Liver (tissue), 9 donors: ENCODE measurements around the gene FGD4. TPM values are rescaled to one million over a fixed set of nuclear protein-coding genes. Genes with fewer than 3 reads are reported as not detected.

Source experiments
- DNase-seq: peaks from one replicate; pipeline ENCODE4 v3.0.0-alpha.2; 2017; ENCODE audit warnings: low spot score
- H3K27ac ChIP-seq, 2 donors: one replicate each; pipeline ENCODE4 v1.7.0; 2013; ENCODE audit warnings: inconsistent platforms in 2 of 2, low read length in 2 of 2, control low read depth in 1 of 2, low read depth in 1 of 2, mild to moderate bottlenecking in 1 of 2
- H3K27me3 ChIP-seq, 4 donors: one replicate each; pipeline versions ENCODE4 v1.6.1 to v1.7.0; 2013; ENCODE audit warnings: low read length in 3 of 4, inconsistent platforms in 1 of 4, mild to moderate bottlenecking in 1 of 4, moderate library complexity in 1 of 4; ENCODE audit not compliant: control insufficient read depth in 4 of 4, insufficient read depth in 4 of 4
- H3K36me3 ChIP-seq, 4 donors: one replicate each; pipeline versions ENCODE4 v1.6.1 to v1.7.0; 2013; ENCODE audit warnings: low read length in 3 of 4, mild to moderate bottlenecking in 3 of 4, low read depth in 1 of 4, moderate library complexity in 1 of 4; ENCODE audit not compliant: control insufficient read depth in 4 of 4, insufficient read depth in 3 of 4
- H3K4me1 ChIP-seq, 4 donors: one replicate each; pipeline versions ENCODE4 v1.6.1 to v1.7.0; 2013; ENCODE audit warnings: low read length in 3 of 4, mild to moderate bottlenecking in 3 of 4, moderate library complexity in 1 of 4; ENCODE audit not compliant: control insufficient read depth in 4 of 4, insufficient read depth in 4 of 4
- H3K4me3 ChIP-seq, 3 donors: one replicate each; pipeline versions ENCODE4 v1.6.1 to v1.7.0; 2013; ENCODE audit warnings: low read length in 3 of 3, control low read depth in 1 of 3, low read depth in 1 of 3, mild to moderate bottlenecking in 1 of 3
- H3K9ac ChIP-seq, 2 donors: one replicate each; pipeline ENCODE4 v1.7.0; 2013; ENCODE audit warnings: low read length in 2 of 2, mild to moderate bottlenecking in 2 of 2, moderate library complexity in 2 of 2, control low read depth in 1 of 2, low read depth in 1 of 2
- H3K9me3 ChIP-seq, 4 donors: one replicate each; pipeline versions ENCODE4 v1.6.1 to v1.7.0; 2013; ENCODE audit warnings: low read length in 3 of 4; ENCODE audit not compliant: control insufficient read depth in 4 of 4
- ATF3 ChIP-seq: IDR thresholded peaks from 2 replicates; pipeline ENCODE4 v1.6.1; 2016; ENCODE audit warnings: antibody characterized with exemption
- CTCF ChIP-seq: fragments of 150-350 bp; IDR thresholded peaks from 2 replicates; pipeline ENCODE4 v1.5.1; 2017; ENCODE audit warnings: improper control_type of control experiment, low read depth, low read length; ENCODE audit not compliant: missing input control
- EGR1 ChIP-seq, 2 donors: IDR thresholded peaks; 2 replicates each; pipeline ENCODE4 v1.6.1; 2016 to 2018; ENCODE audit warnings: antibody characterized with exemption in 2 of 2, low read depth in 2 of 2
- FOXA1 ChIP-seq: IDR thresholded peaks from 2 replicates; pipeline ENCODE4 v1.6.1; 2016; ENCODE audit warnings: antibody characterized with exemption
- FOXA2 ChIP-seq: IDR thresholded peaks from 2 replicates; pipeline ENCODE4 v1.6.1; 2016; ENCODE audit warnings: antibody characterized with exemption
- GABPA ChIP-seq, 2 donors: IDR thresholded peaks in 1 of 2; conservative IDR thresholded peaks in 1 of 2; 2 replicates each; pipeline ENCODE4 v1.6.1; 2016; ENCODE audit warnings: antibody characterized with exemption in 2 of 2, mild to moderate bottlenecking in 1 of 2, moderate library complexity in 1 of 2
- HNF4A ChIP-seq, 2 donors: conservative IDR thresholded peaks; 2 replicates each; pipeline ENCODE4 v1.6.1; 2016; ENCODE audit warnings: antibody characterized with exemption in 2 of 2, mild to moderate bottlenecking in 2 of 2
- HNF4G ChIP-seq: IDR thresholded peaks from 2 replicates; pipeline ENCODE4 v1.6.1; 2016; ENCODE audit warnings: antibody characterized with exemption
- JUND ChIP-seq, 2 donors: IDR thresholded peaks; 2 replicates each; pipeline ENCODE4 v1.6.1; 2016; ENCODE audit warnings: antibody characterized with exemption in 2 of 2
- MAX ChIP-seq: IDR thresholded peaks from 2 replicates; pipeline ENCODE4 v1.6.1; 2016; ENCODE audit warnings: antibody characterized with exemption
- NR2F2 ChIP-seq: IDR thresholded peaks from 2 replicates; pipeline ENCODE4 v1.6.1; 2016; ENCODE audit warnings: antibody characterized with exemption
- RAD21 ChIP-seq, 2 donors: IDR thresholded peaks; 2 replicates each; pipeline ENCODE4 v1.6.1; 2016; ENCODE audit warnings: antibody characterized with exemption in 2 of 2, mild to moderate bottlenecking in 2 of 2
- RXRA ChIP-seq, 2 donors: IDR thresholded peaks; 2 replicates each; pipeline ENCODE4 v1.6.1; 2017 to 2018; ENCODE audit warnings: antibody characterized with exemption in 2 of 2, mild to moderate bottlenecking in 1 of 2
- SP1 ChIP-seq: IDR thresholded peaks from 2 replicates; pipeline ENCODE4 v1.6.1; 2018; ENCODE audit warnings: antibody characterized with exemption, mild to moderate bottlenecking
- TAF1 ChIP-seq: conservative IDR thresholded peaks from 2 replicates; pipeline ENCODE4 v1.6.1; 2016; ENCODE audit warnings: antibody characterized with exemption, mild to moderate bottlenecking
- YY1 ChIP-seq: IDR thresholded peaks from 2 replicates; pipeline ENCODE4 v1.6.1; 2016; ENCODE audit warnings: antibody characterized with exemption, mild to moderate bottlenecking
- ZBTB33 ChIP-seq: IDR thresholded peaks from 2 replicates; pipeline ENCODE4 v1.6.1; 2016; ENCODE audit warnings: antibody characterized with exemption
- WGBS: extraction: QIAGEN DNeasy Blood & Tissue Kit; methylation state at CpG from one replicate; pipeline ENCODE4 v1.1.7; 2013; 5-methylcytosine and 5-hydroxymethylcytosine counted together
- polyA plus RNA-seq, 2 donors: library from polyadenylated mRNA; stranded (reverse) in 1 of 2; unstranded in 1 of 2; fragments of 200-250 nt in 1 of 2; fragments of >200 nt in 1 of 2; fragmentation: Nextera tagmentation in 1 of 2; extraction: Ambion mirVana in 1 of 2; gene quantifications; one replicate each; pipeline versions ENCODE4 v1.2.1 to v1.2.3, GENCODE V29; 2013 to 2015
- total RNA-seq, 2 donors: library from RNA; depleted of rRNA; stranded (reverse); fragments of >200 nt; gene quantifications; one replicate each; pipeline ENCODE4 v1.2.3, GENCODE V29; 2014
- TF ChIP-seq, protein P1 (sequence below): IDR thresholded peaks from 2 replicates; pipeline ENCODE4 v1.6.1; 2016; ENCODE audit warnings: antibody characterized with exemption, mild to moderate bottlenecking
- donor health status: healthy.
- donor health status: healthy.
- donor health status: healthy.
- donor health status: healthy.
- donor health status: healthy.

Gene FGD4
- total and polyA plus RNA-seq, 4 donors: 3.8 to 26.4 (median 9.0) TPM

DNA sequence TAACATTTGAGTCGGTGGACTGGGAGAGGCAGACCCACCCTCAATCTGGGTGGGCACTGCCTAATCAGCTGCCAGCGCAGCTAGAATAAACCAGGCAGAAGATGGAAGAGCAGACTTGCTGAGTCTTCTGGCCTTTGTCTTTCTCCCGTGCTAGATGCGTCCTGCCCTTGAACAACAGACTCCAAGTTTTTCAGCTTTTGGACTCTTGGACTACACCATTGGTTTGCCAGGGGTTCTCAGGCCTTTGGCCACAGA lies 252.5 kb downstream of the FGD4 start:
- Histone ChIP-seq H3K36me3 (no peaks in the 10 kb centered on the region), H3K27me3 (no peaks in the 10 kb centered on the region), H3K9me3 (no peaks in the 10 kb centered on the region), H3K9ac (no peak overlapping the region), H3K4me3 (no peak overlapping the region), H3K4me1 (peaks cover 0 to 2% (median 0%) of the 10 kb centered on the region in 4 donors), H3K27ac (no peak overlapping the region)
- 82% methylated on average over 4 of the region's 4 CpGs for WGBS
- TF ChIP-seq, protein P1, sequence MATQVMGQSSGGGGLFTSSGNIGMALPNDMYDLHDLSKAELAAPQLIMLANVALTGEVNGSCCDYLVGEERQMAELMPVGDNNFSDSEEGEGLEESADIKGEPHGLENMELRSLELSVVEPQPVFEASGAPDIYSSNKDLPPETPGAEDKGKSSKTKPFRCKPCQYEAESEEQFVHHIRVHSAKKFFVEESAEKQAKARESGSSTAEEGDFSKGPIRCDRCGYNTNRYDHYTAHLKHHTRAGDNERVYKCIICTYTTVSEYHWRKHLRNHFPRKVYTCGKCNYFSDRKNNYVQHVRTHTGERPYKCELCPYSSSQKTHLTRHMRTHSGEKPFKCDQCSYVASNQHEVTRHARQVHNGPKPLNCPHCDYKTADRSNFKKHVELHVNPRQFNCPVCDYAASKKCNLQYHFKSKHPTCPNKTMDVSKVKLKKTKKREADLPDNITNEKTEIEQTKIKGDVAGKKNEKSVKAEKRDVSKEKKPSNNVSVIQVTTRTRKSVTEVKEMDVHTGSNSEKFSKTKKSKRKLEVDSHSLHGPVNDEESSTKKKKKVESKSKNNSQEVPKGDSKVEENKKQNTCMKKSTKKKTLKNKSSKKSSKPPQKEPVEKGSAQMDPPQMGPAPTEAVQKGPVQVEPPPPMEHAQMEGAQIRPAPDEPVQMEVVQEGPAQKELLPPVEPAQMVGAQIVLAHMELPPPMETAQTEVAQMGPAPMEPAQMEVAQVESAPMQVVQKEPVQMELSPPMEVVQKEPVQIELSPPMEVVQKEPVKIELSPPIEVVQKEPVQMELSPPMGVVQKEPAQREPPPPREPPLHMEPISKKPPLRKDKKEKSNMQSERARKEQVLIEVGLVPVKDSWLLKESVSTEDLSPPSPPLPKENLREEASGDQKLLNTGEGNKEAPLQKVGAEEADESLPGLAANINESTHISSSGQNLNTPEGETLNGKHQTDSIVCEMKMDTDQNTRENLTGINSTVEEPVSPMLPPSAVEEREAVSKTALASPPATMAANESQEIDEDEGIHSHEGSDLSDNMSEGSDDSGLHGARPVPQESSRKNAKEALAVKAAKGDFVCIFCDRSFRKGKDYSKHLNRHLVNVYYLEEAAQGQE: no peak
- TF ChIP-seq SP1 (no peak), ZBTB33 (no peak), EGR1 (IDR thresholded peaks at IDR 0.05; ENCODE audit: low read depth in 2 of 2) (no peak), HNF4G (no peak), NR2F2 (no peak), MAX (no peak), JUND (IDR thresholded peaks at IDR 0.05) (no peak), RAD21 (IDR thresholded peaks at IDR 0.05) (no peak), TAF1 (no peak), GABPA (IDR thresholded peaks at IDR 0.05 in 1 of 2, conservative IDR thresholded peaks at IDR 0.05 in 1 of 2) (no peak), CTCF (no peak), ATF3 (no peak), YY1 (no peak), FOXA1 (no peak), HNF4A (conservative IDR thresholded peaks at IDR 0.05) (no peak), RXRA (IDR thresholded peaks at IDR 0.05) (no peak), FOXA2 (no peak)
- no peak for DNase-seq

- Histone ChIP-seq H3K4me3 (no peak overlapping the region), H3K27me3 (no peaks in the 10 kb centered on the region), H3K9me3 (no peaks in the 10 kb centered on the region), H3K4me1 (no peaks in the 10 kb centered on the region), H3K9ac (no peak overlapping the region), H3K27ac (no peak overlapping the region), H3K36me3 (no peaks in the 10 kb centered on the region)
- WGBS: 76% methylated on average over 6 of the region's 6 CpGs
- DNase-seq: no peak
- TF ChIP-seq EGR1 (IDR thresholded peaks at IDR 0.05; ENCODE audit: low read depth in 2 of 2) (no peak), GABPA (IDR thresholded peaks at IDR 0.05 in 1 of 2, conservative IDR thresholded peaks at IDR 0.05 in 1 of 2) (no peak), FOXA2 (no peak), FOXA1 (no peak), MAX (no peak), NR2F2 (no peak), ATF3 (no peak), HNF4G (no peak), RAD21 (IDR thresholded peaks at IDR 0.05) (no peak), YY1 (no peak)
- TF ChIP-seq, protein P1: no peak
Measured at GRCh38 chr12:32659908-32660440, 260.6 kb downstream of the FGD4 start.
